Measurements from ENCODE around the gene LGALS3BP.

Gene LGALS3BP

DNA sequence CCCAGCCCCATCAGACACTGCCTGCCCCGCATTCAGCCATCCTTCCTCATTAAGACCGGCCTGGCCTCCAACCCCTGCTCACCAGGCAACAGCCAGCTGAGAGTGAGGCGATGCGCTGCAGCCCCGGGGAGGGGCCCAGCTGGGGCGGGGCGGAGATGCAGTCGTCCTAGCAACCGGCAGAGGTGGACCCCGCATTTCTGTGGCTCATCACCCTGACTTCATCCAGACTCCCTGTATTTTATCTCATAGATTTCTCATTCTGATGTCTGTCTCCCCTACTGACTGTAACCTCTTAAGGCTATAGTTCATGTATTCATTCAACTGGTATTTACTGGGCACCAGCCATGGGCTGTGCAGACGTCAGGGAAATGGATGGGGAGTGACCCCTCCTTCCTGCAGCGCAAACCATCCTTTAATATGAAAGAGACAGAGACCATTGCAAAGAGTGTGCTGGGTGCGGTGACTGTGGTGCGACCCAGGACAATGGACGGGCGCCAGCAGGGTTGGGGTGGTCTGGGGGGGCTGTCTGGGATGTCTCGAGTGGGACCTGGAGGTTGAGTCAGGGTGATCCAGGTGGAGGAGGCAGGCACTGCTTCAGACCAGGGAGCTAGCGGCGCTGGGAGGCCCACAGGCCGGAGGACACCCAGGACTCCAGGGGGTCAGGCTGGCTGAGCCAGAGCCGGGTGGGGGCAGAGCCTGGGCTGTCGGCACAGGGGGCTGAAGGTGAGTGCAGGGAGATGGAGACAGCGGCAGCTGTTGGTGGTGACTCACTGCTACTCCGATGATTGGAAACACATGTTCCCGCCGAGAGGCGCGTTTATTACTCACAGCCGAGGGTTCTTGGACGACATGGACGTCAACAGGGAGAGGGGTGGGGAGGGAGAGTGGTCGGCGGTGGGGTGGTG, 44.1 kb downstream of the LGALS3BP start:
- DNase-seq: peak; percentile 91

DNA sequence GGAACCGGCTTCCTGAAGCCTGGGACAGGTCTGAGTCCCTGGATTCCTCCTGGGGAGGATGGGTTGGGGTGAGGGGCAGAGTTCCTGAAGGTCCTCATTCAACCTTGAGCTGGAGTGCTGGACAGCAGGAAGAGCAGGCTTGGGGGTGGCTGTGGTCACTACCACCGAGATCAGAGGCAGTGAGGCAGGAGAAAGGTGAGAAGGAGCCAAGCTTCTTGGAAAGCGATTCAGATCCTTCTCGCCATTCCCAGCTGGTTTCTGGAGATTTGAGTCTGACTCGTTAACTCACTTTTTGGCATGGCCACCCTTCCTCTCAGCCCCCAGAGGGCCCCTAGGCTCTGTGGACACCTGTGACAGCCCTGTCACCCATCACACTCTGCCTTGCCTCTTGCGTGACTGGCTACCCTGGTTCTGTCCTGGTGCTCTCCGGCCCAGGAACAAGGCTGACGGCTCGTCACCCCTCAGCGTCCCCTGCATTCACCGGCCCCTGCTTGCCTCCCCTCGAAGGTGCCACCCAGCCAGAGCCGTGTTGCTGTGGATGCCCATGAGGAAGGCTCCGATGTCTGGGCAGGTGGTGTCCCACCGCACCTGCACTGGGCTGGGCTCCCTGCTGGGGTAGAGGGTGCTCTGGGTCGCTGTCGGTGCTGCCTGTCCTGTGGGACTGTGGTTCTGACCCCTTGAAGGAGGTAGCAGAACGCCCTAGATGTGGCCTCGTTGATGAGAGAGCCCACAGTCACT, 44.9 kb downstream of the LGALS3BP start:
- DNase-seq: no peak

DNA sequence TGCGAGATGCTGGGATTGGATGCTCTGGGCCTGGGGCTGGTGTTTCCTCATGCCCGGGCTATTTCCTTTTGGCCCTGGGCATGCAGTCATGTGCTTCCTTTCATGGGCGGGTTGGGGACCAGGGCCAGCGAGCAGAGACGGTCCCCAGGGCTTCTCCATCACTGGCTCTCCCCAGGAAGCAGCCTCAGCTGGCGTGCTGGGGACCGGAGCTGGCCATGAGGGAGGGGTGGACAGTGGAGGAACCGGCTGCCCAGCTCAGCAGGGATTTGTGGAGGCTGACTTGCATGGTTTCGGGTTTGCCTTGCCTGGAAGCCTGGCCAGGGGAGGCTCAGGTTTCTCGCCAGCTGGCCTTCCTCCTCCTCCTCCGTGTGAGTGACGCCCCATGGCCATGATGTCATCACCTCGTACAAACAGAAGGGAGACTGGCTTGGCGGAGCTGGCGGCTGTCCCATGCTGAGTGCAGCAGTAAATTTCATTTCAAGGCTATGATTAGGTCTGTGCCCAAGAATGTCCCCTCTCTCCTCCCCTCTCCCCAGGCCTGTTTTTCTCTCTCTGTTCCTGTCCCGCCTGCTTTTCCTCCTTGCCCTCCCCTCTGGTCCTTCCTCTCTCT, 45.7 kb downstream of the LGALS3BP start:
- peak; percentile 98 for DNase-seq

DNA sequence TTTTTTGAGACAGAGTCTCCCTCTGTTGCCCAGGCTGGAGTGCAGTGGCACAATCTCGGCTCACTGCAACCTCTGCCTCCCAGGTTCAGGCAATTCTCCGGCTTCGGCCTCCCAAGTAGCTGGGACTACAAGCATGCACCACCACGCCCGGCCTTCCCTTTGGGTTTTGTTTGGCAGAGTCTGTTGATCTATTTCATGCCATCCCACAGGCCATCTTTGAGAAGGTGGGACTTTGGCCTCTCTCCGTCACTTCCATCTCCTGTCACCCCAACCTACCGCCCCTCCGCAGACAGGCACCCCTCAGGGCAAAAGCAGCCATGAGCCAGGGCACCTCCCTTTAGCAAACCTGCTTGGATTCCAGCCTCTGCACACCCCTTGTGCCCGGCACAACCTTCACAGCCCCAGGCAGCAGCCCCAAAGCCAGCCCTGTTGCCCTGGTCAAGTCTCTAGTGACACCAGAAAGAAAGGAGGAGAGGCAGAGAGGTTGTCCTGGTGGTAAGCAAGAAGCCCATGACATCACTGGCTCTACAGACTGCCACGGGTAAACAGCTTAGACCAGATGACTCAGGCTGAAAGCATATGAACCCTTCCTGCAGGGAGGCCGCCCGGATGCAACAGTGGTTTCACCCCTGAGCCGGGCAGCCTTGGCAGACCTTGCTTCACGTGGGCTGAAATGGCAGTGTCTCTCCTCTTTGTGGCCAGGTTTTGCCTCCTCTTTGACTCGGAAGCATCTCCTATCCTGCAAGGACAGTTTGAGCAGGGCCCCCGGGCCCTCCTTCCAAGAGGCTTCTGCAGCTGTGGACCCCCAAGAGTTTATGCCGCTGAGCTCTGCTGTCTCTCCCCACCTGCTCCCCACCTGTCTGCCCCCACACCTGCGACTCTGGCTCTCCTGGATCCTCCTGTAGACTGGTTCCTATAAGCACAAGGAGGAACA, 46.4 kb downstream of the LGALS3BP start:
- peak; percentile 67 for DNase-seq

DNA sequence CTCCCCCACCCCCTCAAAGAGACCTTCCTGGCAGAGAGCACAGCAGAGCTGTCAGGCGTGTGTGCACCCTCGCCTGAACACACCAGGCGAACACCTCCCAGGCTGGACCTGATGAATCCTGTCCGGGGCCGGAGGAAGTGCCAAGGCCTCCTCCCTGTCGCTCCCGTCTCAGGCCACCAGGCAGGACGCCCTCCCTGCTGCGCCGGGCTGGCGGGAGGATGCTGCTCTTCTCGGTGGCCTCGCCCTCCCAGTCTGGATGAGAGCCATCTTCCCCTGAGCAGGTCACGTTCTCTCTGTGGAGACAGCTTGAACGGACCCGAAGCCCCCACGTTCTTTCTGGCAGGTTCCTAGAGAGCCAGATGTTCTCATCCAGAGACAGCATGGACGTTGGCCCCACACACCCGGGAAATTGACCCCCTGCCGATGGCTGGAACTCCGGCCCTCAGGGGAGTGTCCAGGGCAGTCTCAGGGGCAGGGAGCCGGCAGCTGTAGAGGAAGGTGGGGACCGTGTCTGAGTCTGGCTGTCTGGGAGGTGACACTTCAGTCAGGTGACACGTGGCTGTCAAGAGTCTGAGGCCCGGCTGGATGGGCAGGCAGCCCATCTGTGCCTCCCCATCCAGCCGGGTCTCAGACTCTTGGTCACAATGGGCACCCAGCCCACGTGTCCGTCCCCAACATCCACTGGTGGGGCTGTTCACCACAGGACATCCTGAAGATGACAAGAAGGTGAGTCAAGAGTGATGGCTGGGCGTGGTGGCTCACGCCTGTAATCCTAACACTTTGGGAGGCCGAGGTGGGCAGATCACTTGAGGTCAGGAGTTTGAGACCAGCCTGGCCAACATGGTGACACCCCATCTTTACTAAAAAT, 49.6 kb downstream of the LGALS3BP start:
- DNase-seq: no peak

DNA sequence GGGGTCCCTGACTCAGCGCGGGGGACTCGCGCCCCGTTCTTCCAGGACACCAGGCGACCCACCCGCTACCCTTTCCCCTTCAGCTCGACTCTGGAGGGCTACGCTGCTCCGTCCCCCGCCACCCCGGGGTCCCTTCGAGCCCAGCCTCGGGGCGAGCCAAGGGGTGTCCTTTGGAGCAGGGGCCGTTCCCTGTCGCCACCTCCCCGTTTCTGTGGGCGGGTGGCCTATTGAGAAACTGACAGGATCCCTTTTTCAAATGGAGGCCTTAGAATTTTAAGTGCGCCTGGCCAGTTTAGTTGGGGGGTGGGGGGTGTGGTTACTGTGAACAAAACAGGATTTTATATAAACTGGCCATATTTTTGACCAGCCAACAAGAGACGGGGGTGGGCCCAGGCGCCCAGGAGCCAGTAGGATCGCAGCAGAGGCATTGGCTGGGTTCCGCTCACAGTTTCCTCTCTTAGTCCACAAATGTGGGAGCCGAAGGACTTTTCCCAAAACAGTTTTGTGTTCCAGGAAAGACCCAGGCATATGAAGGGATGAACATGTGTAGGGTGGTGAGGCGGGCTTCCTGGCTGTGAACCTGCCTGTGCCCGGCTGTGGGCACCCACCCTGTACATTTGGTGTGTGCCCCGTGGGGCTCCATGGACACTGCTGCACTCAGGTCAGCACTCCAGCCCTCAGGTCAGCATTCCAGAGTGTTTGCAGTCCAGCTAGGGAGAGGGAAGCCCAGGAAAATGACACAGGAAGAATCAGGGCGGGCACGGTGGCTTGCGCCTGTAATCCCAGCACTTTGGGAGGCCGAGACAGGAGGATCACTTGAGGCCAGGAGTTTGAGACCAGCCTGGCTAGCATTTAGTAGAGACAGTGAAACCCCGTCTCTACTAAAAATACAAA, 53.8 kb downstream of the LGALS3BP start:
- peak; percentile 93 for DNase-seq

DNA sequence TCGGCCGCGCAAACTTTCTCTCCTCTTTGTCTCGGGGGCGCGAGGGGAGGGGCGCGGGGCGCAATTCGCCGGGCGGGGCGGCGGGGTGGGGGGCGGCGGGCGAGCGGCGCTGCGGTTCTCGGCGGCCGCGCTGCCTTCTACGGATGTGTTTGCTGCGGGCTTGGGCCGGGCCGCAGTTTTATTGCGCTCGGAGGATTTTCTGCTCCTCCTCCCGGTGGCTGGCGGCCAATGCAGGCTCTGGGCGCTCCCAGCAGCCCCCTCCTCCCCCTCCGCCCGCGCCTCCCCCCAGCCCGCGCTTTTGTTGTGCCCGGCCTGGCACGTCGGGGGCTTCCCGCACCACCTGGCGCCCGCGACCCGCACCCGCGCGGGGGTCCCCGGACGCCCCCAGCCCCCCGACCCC, 54.5 kb downstream of the LGALS3BP start, which contains the start of gene TIMP2:
Gene TIMP2 (minus strand): TSS at position 154 of the 400 bp plus-strand sequence. CDS start 299 bp downstream, outside the sequence.
- DNase-seq: peak; percentile 94

DNA sequence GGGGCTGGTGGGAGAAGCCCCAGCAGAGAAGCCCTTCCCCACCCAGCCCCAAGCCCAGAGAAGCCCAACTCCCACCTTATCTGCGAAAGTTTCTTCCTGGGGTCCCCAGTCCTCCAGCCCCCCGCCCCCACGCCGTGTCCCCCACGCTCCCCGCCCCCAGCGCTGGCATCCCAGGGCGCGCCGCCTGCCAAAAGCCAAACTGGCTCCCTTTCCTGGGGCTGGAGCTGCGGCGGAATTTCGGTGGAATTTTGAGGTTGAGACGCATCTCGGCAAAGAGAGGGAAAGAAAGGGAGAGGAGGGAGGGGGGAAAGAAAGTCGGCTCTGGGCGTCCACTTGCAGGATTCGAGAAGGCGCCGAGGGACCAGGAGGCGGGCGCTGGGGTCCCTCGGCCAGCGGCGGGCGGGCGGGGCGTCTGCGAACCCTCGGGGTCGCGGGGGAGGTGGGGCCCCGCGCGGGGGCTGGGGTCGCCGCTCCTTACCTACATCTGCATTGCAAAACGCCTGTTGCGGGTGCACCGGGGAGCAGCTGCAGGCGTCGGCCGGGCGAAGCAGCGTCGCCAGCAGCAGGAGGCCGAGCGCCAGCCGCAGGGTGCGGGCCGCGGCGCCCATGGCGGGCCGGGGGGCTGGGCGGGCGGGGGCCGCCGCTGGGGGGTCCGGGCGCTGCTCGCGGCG, 55.1 kb downstream of the LGALS3BP start:
- DNase-seq: peak; percentile 64

DNA sequence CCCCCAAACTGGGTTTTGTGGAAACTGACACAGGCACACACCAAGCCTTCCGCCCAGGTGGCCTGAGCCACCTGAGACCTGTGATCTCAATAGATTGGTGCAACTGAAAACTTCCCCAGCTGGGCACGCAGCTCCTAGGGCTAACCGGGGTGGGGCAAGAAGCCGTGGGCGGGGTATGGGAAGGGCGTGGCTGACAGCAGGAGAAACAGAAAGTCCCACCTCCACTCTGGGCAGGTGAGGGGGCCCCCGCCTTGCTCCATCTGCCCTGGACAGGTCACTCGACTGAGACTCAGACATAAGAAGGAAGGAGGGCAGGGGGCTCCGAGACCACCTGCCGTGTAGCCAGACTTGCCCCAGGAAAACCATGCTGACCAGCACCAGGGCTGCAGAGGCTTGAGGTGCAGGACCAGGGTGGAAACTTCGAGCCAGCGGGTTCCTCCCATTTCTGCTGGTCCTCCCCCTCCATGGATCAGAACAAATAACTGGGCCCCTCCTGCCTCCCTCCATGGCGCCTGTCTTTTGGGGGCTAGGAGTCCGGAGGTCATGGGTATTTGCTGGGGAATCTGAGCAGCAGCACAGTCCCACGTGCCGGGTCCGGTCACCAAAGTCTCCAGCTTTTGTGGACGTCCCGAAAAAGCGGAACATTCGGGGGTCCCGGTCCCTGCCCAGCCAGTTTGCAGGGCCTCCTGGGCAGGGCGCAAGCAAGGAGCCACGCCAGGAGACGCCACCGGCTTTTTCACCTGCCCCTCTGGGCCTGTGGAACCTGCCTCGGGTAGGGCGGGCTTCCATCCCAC, 55.9 kb downstream of the LGALS3BP start:
- peak; percentile 70 for DNase-seq

DNA sequence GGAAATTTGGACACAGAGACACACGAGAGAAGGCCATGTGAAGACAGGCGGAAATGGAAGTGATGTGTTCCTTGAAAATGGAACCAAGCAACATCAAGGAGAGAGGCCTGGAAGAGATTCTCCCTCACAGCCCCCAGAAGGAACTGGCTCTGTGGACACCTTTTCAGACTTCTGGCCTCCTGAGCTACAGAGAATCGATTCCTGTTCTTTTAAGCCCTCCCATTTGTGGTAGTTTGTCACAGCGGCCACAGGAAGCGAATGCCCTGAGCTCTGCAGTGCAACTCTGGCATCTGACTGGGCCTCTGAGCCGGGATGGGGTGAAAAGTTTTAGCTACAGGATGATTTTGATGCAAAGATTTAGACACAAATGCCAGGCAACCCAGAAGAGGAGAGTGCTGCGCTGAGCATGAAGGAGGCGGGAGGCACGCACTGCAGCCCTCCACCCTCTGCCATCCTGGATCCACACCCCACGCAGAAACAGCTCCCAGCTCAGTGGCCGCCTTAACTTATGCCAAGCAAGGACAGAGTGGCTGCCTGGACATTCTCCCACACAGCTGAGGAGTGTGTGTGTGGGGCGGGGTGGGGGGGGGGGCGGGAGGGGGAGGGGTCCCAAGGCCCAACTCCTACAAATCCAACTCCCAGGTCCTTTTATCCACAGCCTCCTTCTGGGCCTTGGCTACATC, 56.8 kb downstream of the LGALS3BP start:
- no peak for DNase-seq

DNA sequence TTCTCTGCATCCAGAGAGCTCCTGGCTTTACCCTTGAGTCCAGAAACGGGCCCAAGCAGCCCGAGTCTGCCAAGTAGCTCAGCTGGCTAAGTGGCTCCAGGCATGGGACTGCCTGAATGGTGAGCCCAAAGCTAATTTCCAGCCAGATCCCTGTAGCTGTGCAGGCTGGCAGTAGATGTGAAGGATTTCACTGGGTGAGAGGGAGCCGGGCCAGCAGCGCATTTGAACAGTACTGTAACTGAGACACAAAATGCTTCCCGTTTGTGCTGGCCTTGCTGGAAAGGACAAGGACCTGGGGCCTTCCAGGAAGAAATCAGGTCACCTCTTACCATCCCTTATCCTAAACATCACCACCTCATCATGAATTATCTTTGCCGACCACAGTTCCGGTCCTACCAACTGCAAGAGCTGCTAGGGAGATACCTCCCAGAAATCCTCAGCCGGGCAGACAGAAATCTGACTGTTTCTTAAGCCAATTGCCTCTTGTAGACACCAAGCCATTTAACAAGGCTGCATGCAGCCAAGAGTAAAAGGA, 58.2 kb downstream of the LGALS3BP start:
- peak; percentile 71 for DNase-seq
